Measurements from ENCODE around the gene KANK2. TPM values are rescaled to one million over a fixed set of nuclear protein-coding genes. Genes with fewer than 3 reads are reported as not detected.
A peak's percentile ranks its signal among the peaks of the same experiment; 100 is the strongest.
"Not testable (repeated sequence)": the region's sequence is repeated elsewhere in the genome, so short reads cannot be mapped to it uniquely, and the experiment has no call there.

KANK2 gene
- total and polyA plus RNA-seq, 3 experiments from 2014 or later = 0.16 to 2.3 (median 2.0) TPM

- Mint-ChIP-seq H3K36me3 (no peaks in the 10 kb centered on the region), H3K4me3 (no peak overlapping the region), H3K27ac (peak overlapping the region in 1 of 8 donors; percentile 70), H3K27me3 (peaks cover 10 to 11% of the 10 kb centered on the region in 2 donors), H3K9me3 (no peaks in the 10 kb centered on the region), H3K4me1 (peaks cover 0 to 10% (median 0%) of the 10 kb centered on the region in 3 donors)
- ChIA-PET CTCF (interaction anchor here (1.2 kb wide), 1 partner anchor 66 kb away, joined by 3 read pairs; no protein-coding TSS in a partner anchor), POLR2A (no interaction called here)
- Histone ChIP-seq H3K27ac (ENCODE audit: low read depth, low read length) (no peak overlapping the region), H3K4me1 (ENCODE audit: insufficient read depth, low read length) (peaks cover 6% of the 10 kb centered on the region), H3K9me3 (ENCODE audit: low read length) (no peaks in the 10 kb centered on the region), H3K4me3 (ENCODE audit: low read length) (no peak overlapping the region), H3K27me3 (ENCODE audit: insufficient read depth, low read length, poor library complexity, severe bottlenecking) (no peaks in the 10 kb centered on the region), H3K36me3 (ENCODE audit: insufficient read depth, low read length) (no peaks in the 10 kb centered on the region)
- no peak for DNase-seq
Observed at GRCh38 chr19:11191934-11192333, 5.4 kb downstream of the KANK2 start.

- Mint-ChIP-seq H3K27ac (no peak overlapping the region), H3K27me3 (peaks cover 7 to 8% of the 10 kb centered on the region in 2 donors), H3K9me3 (no peaks in the 10 kb centered on the region), H3K36me3 (no peaks in the 10 kb centered on the region), H3K4me1 (peaks cover 0 to 6% (median 0%) of the 10 kb centered on the region in 3 donors), H3K4me3 (no peak overlapping the region)
- ChIA-PET POLR2A (no interaction called here), CTCF (interaction anchor here (1.2 kb wide), 1 partner anchor 65 kb away, joined by 3 read pairs; no protein-coding TSS in a partner anchor)
- Histone ChIP-seq H3K4me1 (ENCODE audit: insufficient read depth, low read length) (no peaks in the 10 kb centered on the region), H3K27me3 (ENCODE audit: insufficient read depth, low read length, poor library complexity, severe bottlenecking) (no peaks in the 10 kb centered on the region), H3K9me3 (ENCODE audit: low read length) (no peaks in the 10 kb centered on the region), H3K4me3 (ENCODE audit: low read length) (no peak overlapping the region), H3K27ac (ENCODE audit: low read depth, low read length) (no peak overlapping the region), H3K36me3 (ENCODE audit: insufficient read depth, low read length) (no peaks in the 10 kb centered on the region)
- DNase-seq = no peak
Observed at GRCh38 chr19:11191273-11191755, 6.0 kb downstream of the KANK2 start.

GRCh38 chr19:11190501-11190900 is 6.8 kb downstream of the KANK2 start:
- Histone ChIP-seq H3K27me3 (ENCODE audit: insufficient read depth, low read length, poor library complexity, severe bottlenecking) (no peaks in the 10 kb centered on the region), H3K27ac (ENCODE audit: low read depth, low read length) (no peak overlapping the region), H3K36me3 (ENCODE audit: insufficient read depth, low read length) (no peaks in the 10 kb centered on the region), H3K4me3 (ENCODE audit: low read length) (no peak overlapping the region), H3K4me1 (ENCODE audit: insufficient read depth, low read length) (no peaks in the 10 kb centered on the region), H3K9me3 (ENCODE audit: low read length) (no peaks in the 10 kb centered on the region)
- H3K4me1 Mint-ChIP-seq = peaks cover 0 to 1% (median 0%) of the 10 kb centered on the region in 3 donors
- peaks cover 2 to 3% of the 10 kb centered on the region in 2 donors for H3K27me3 Mint-ChIP-seq
- H3K4me3 Mint-ChIP-seq = no peak overlapping the region
- POLR2A ChIA-PET = no interaction called here
- no peak overlapping the region for H3K27ac Mint-ChIP-seq
- DNase-seq = no peak
- H3K36me3 Mint-ChIP-seq = no peaks in the 10 kb centered on the region
- CTCF ChIA-PET = no interaction called here
- H3K9me3 Mint-ChIP-seq = no peaks in the 10 kb centered on the region

GRCh38 chr19:11187441-11187840 is 9.9 kb downstream of the KANK2 start:
- Histone ChIP-seq H3K27ac (ENCODE audit: low read depth, low read length) (no peak overlapping the region), H3K4me1 (ENCODE audit: insufficient read depth, low read length) (no peaks in the 10 kb centered on the region), H3K27me3 (ENCODE audit: insufficient read depth, low read length, poor library complexity, severe bottlenecking) (no peaks in the 10 kb centered on the region), H3K9me3 (ENCODE audit: low read length) (no peaks in the 10 kb centered on the region), H3K36me3 (ENCODE audit: insufficient read depth, low read length) (no peaks in the 10 kb centered on the region), H3K4me3 (ENCODE audit: low read length) (no peak overlapping the region)
- H3K9me3 Mint-ChIP-seq = no peaks in the 10 kb centered on the region
- no peaks in the 10 kb centered on the region for H3K4me1 Mint-ChIP-seq
- H3K27me3 Mint-ChIP-seq = no peaks in the 10 kb centered on the region
- DNase-seq = no peak
- peak overlapping the region in 2 of 8 donors; percentile 13 to 73 for H3K27ac Mint-ChIP-seq
- no peaks in the 10 kb centered on the region for H3K36me3 Mint-ChIP-seq
- ChIA-PET CTCF (no interaction called here), POLR2A (no interaction called here)
- H3K4me3 Mint-ChIP-seq = no peak overlapping the region

GRCh38 chr19:11182994-11183393 is 14.4 kb downstream of the KANK2 start:
- Histone ChIP-seq H3K4me3 (ENCODE audit: low read length) (no peak overlapping the region), H3K27ac (ENCODE audit: low read depth, low read length) (no peak overlapping the region), H3K27me3 (ENCODE audit: insufficient read depth, low read length, poor library complexity, severe bottlenecking) (no peaks in the 10 kb centered on the region), H3K36me3 (ENCODE audit: insufficient read depth, low read length) (no peaks in the 10 kb centered on the region), H3K4me1 (ENCODE audit: insufficient read depth, low read length) (no peaks in the 10 kb centered on the region), H3K9me3 (ENCODE audit: low read length) (no peaks in the 10 kb centered on the region)
- no peak overlapping the region for H3K4me3 Mint-ChIP-seq
- peaks cover 0 to 6% (median 4%) of the 10 kb centered on the region in 3 donors for H3K4me1 Mint-ChIP-seq
- ChIA-PET POLR2A (no interaction called here), CTCF (interaction anchor here (0.7 kb wide), 1 partner anchor 252 kb away, joined by 3 read pairs; the partner anchor contains the start of genes ODAD3 and PRKCSH)
- peak overlapping the region in 2 of 8 donors; percentile 8 to 28 for H3K27ac Mint-ChIP-seq
- DNase-seq = no peak
- no peaks in the 10 kb centered on the region for H3K36me3 Mint-ChIP-seq
- peaks cover under 1 to 7% of the 10 kb centered on the region in 2 donors for H3K27me3 Mint-ChIP-seq
- H3K9me3 Mint-ChIP-seq = no peaks in the 10 kb centered on the region

GRCh38 chr19:11181488-11181887 is 15.9 kb downstream of the KANK2 start:
- H3K36me3 ChIP-seq (ENCODE audit: insufficient read depth, low read length) = no peaks in the 10 kb centered on the region
- H3K4me3 ChIP-seq (ENCODE audit: low read length) = no peak overlapping the region
- POLR2A ChIA-PET = no interaction called here
- H3K27me3 Mint-ChIP-seq = peaks cover 4 to 7% of the 10 kb centered on the region in 2 donors
- H3K27ac ChIP-seq (ENCODE audit: low read depth, low read length) = no peak overlapping the region
- peaks cover 0 to 6% (median 4%) of the 10 kb centered on the region in 3 donors for H3K4me1 Mint-ChIP-seq
- no peak for DNase-seq
- no peaks in the 10 kb centered on the region for H3K9me3 Mint-ChIP-seq
- H3K27ac Mint-ChIP-seq = no peak overlapping the region
- H3K27me3 ChIP-seq (ENCODE audit: insufficient read depth, low read length, poor library complexity, severe bottlenecking) = no peaks in the 10 kb centered on the region
- H3K4me3 Mint-ChIP-seq = no peak overlapping the region
- no peaks in the 10 kb centered on the region for H3K36me3 Mint-ChIP-seq
- H3K9me3 ChIP-seq (ENCODE audit: low read length) = no peaks in the 10 kb centered on the region
- CTCF ChIA-PET = no interaction called here
- no peaks in the 10 kb centered on the region for H3K4me1 ChIP-seq (ENCODE audit: insufficient read depth, low read length)

GRCh38 chr19:11180975-11181374 is 16.4 kb downstream of the KANK2 start:
- H3K4me3 Mint-ChIP-seq; H3K27ac ChIP-seq (ENCODE audit: low read depth, low read length); POLR2A ChIA-PET; H3K27me3 Mint-ChIP-seq; H3K4me1 Mint-ChIP-seq; H3K36me3 ChIP-seq (ENCODE audit: insufficient read depth, low read length); H3K9me3 ChIP-seq (ENCODE audit: low read length); H3K36me3 Mint-ChIP-seq; CTCF ChIA-PET; H3K27me3 ChIP-seq (ENCODE audit: insufficient read depth, low read length, poor library complexity, severe bottlenecking); H3K4me3 ChIP-seq (ENCODE audit: low read length); H3K9me3 Mint-ChIP-seq; H3K27ac Mint-ChIP-seq; DNase-seq; H3K4me1 ChIP-seq (ENCODE audit: insufficient read depth, low read length): not testable (repeated sequence)

- no peaks in the 10 kb centered on the region for H3K9me3 ChIP-seq (ENCODE audit: low read length)
- Mint-ChIP-seq H3K27ac (peak overlapping the region in 1 of 8 donors; percentile 61), H3K36me3 (no peaks in the 10 kb centered on the region), H3K27me3 (peaks cover 4 to 7% of the 10 kb centered on the region in 2 donors), H3K4me3 (no peak overlapping the region), H3K4me1 (peaks cover 0 to 6% (median 4%) of the 10 kb centered on the region in 3 donors), H3K9me3 (no peaks in the 10 kb centered on the region)
- H3K4me1 ChIP-seq (ENCODE audit: insufficient read depth, low read length) = no peaks in the 10 kb centered on the region
- H3K27ac ChIP-seq (ENCODE audit: low read depth, low read length) = no peak overlapping the region
- H3K27me3 ChIP-seq (ENCODE audit: insufficient read depth, low read length, poor library complexity, severe bottlenecking) = no peaks in the 10 kb centered on the region
- CTCF ChIA-PET = no interaction called here
- DNase-seq = no peak
- H3K4me3 ChIP-seq (ENCODE audit: low read length) = no peak overlapping the region
- no peaks in the 10 kb centered on the region for H3K36me3 ChIP-seq (ENCODE audit: insufficient read depth, low read length)
- POLR2A ChIA-PET = no interaction called here
Observed at GRCh38 chr19:11180346-11180745, 17.0 kb downstream of the KANK2 start.
